Measurements from ENCODE around the gene HBE1.
"Not testable (repeated sequence)": the region's sequence is repeated elsewhere in the genome, so short reads cannot be mapped to it uniquely, and the experiment has no call there.

HBE1 gene

DNA sequence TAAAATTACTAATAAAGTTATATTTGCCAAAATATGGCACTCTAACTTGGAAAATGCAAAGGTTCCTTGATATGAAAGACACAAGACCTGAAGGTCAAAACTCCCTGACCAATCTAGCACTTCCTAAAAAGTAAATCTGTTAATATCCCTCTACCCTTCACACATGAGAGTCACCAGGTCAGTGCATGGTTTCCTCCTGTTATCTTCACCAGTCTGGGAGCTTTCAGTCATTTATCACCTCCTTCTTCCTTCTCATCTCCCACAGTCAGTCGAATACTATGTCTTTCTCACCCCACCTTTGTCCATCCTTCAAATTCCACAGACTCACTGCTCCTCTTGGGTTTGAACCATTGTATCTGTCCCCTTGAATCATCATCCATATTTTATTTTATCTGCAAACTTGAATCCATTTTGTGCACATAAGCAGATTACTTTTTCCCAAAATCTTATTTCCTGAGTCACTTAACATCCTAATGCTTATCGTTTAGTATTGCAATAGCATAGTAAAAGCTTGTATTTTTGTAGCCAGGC, 2.6 kb downstream of the HBE1 start:
- no peak overlapping the region for H3K4me3 ChIP-seq
- TF ChIP-seq CTCF (IDR thresholded peaks at IDR 0.05) = no peak
- H3K27ac ChIP-seq = no peak overlapping the region
- DNase-seq (ENCODE audit: low spot score) = no peak

- DNase-seq (ENCODE audit: low spot score) = no peak
- Histone ChIP-seq H3K27ac (no peak overlapping the region), H3K4me3 (no peak overlapping the region)
- no peak for TF ChIP-seq CTCF (IDR thresholded peaks at IDR 0.05)
These were observed 3.1 kb downstream of the HBE1 start for GRCh38 chr11:5266609-5267008.

DNA sequence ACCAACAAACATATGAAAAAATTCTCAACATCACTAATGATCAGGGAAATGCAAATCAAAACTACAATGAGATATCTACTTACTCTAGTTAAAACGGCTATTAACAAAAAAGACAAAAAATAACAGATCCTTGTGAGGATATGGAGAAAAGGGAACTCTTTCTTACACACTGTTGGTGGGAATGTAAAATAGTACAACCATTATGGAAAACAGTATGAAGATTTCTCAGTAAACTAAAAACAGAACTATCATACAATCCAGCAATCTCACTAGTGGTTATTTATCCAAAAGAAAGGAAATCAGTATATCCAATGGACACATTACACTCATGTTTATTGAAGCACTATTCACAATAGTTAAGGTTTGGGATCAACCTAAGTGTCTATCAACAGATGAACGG, 3.9 kb downstream of the HBE1 start:
- Histone ChIP-seq H3K27ac (no peak overlapping the region), H3K4me3 (no peak overlapping the region)
- TF ChIP-seq CTCF (IDR thresholded peaks at IDR 0.05) = no peak
- no peak for DNase-seq (ENCODE audit: low spot score)

- H3K27ac ChIP-seq = no peak overlapping the region
- no peak for DNase-seq (ENCODE audit: low spot score)
- TF ChIP-seq CTCF (IDR thresholded peaks at IDR 0.05) = no peak
- H3K4me3 ChIP-seq = no peak overlapping the region
These were observed 11.0 kb downstream of the HBE1 start for GRCh38 chr11:5258543-5259262.

- DNase-seq (ENCODE audit: low spot score) = no peak
- Histone ChIP-seq H3K27ac (no peak overlapping the region), H3K4me3 (no peak overlapping the region)
- TF ChIP-seq CTCF (IDR thresholded peaks at IDR 0.05) = no peak
These were observed 12.4 kb downstream of the HBE1 start for GRCh38 chr11:5257296-5257695.

GRCh38 chr11:5254646-5255413, 14.9 kb downstream of the HBE1 start, which contains the start of gene HBG2:
Gene HBG2 (minus strand): TSS chr11:5254781. CDS start chr11:5254728, 53 bp downstream.
- H3K27ac ChIP-seq; DNase-seq (ENCODE audit: low spot score); H3K4me3 ChIP-seq: not testable (repeated sequence)

DNA sequence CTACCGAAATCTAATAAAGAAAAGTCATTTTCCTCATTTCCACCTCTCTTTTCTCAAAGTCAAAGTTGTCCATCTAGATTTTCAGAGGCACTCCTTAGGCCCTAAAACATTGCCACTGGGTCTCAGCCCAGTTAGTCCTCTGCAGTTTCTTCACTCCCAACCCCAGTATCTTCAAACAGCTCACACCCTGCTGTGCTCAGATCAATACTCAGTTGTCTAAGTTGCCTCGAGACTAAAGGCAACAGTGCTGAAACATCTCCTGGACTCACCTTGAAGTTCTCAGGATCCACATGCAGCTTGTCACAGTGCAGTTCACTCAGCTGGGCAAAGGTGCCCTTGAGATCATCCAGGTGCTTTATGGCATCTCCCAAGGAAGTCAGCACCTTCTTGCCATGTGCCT, 15.7 kb downstream of the HBE1 start:
- not testable (repeated sequence) for H3K27ac ChIP-seq; H3K4me3 ChIP-seq; DNase-seq (ENCODE audit: low spot score)

DNA sequence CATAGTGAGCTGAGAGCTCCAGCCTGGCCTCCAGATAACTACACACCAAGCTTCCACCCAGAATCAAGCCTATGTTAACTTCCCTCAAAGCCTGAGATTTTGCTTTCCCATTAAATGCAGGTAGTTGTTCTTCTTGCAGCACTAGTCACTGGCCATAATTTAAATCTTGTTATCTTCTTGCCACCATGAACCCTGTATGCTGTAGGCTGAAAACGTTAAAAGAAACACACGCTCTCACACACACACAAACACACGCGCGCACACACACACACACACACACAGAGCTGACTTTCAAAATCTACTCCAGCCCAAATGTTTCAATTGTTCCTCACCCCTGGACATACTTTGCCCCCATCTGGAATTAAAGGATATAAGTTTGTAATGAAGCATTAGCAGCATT, 16.3 kb downstream of the HBE1 start:
- H3K4me3 ChIP-seq; H3K27ac ChIP-seq; DNase-seq (ENCODE audit: low spot score): not testable (repeated sequence)
